Measurements from ENCODE around the gene FOXC2. TPM values are rescaled to one million over a fixed set of nuclear protein-coding genes. Genes with fewer than 3 reads are reported as not detected.

The FOXC2 gene
- total RNA-seq, 1 experiment from 2014 or later = 14.9 TPM

DNA sequence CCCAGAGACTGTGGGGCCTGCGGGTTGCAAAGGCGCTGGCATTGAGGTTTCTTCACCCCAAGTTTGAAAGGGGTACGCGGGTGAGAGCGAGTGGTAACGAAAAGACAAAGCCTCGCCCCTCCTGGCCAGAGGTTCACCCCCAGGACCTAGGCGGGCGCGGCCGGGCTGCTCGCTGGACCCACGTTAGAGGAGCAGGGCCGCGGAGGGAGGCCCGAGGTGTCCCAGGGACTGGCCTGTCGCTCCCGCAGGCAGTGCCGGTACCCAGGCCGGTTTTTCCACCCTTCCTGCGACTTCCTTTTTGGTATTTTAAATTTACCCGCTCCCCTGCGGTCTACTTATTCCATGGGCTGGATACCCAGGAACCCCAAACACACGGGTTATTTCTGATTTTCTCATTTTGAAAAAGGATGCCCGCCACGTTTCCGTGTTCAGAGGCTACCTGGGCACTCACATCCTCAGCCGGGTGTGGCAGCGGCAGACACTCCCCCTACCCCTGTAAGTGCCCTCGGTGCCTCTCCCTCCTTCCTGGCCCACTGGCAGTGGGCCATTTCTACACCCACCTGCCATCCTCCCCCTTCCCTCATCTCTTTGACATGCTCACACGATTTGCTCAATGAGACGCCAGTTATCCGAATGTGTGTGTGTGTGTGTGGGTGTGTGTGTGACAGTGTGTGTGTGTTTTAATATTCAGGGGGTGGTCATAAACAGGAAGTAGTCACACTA lies 10.1 kb downstream of the FOXC2 start:
- TF ChIP-seq SIN3A (IDR thresholded peaks at IDR 0.05; ENCODE audit: borderline replicate concordance, insufficient read depth, low read depth, low read length) (peak; percentile 67; the same call in 1 of the 2 replicates), POLR2AphosphoS5 (IDR thresholded peaks at IDR 0.05; ENCODE audit: low read depth, low read length) (peak; percentile 32; the same call in 1 of the 2 replicates)
- TF ChIP-seq, protein P1, sequence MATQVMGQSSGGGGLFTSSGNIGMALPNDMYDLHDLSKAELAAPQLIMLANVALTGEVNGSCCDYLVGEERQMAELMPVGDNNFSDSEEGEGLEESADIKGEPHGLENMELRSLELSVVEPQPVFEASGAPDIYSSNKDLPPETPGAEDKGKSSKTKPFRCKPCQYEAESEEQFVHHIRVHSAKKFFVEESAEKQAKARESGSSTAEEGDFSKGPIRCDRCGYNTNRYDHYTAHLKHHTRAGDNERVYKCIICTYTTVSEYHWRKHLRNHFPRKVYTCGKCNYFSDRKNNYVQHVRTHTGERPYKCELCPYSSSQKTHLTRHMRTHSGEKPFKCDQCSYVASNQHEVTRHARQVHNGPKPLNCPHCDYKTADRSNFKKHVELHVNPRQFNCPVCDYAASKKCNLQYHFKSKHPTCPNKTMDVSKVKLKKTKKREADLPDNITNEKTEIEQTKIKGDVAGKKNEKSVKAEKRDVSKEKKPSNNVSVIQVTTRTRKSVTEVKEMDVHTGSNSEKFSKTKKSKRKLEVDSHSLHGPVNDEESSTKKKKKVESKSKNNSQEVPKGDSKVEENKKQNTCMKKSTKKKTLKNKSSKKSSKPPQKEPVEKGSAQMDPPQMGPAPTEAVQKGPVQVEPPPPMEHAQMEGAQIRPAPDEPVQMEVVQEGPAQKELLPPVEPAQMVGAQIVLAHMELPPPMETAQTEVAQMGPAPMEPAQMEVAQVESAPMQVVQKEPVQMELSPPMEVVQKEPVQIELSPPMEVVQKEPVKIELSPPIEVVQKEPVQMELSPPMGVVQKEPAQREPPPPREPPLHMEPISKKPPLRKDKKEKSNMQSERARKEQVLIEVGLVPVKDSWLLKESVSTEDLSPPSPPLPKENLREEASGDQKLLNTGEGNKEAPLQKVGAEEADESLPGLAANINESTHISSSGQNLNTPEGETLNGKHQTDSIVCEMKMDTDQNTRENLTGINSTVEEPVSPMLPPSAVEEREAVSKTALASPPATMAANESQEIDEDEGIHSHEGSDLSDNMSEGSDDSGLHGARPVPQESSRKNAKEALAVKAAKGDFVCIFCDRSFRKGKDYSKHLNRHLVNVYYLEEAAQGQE (IDR thresholded peaks at IDR 0.05; ENCODE audit: insufficient read depth in 1 of 2, low read depth in 2 of 2, low read length in 1 of 2) = no peak
- DNase-seq (ENCODE audit: low read depth, low spot score) (no peak), ATAC-seq (no peak)
- Histone ChIP-seq H3K4me3 (ENCODE audit: low read depth in 2 of 2, low read length in 2 of 2) (peak overlapping the region; percentile 56 to 73), H3K4me1 (ENCODE audit: control insufficient read depth, insufficient read depth, low read length) (peaks cover 49% of the 10 kb centered on the region), H3K36me3 (ENCODE audit: control insufficient read depth, insufficient read depth, low read length) (no peaks in the 10 kb centered on the region; the same call in 1 of the 2 replicates), H3K27ac (ENCODE audit: low read length) (peak overlapping the region; percentile 97), H3K9me3 (ENCODE audit: control insufficient read depth, insufficient read depth, low read depth, low read length) (no peaks in the 10 kb centered on the region), H3K27me3 (ENCODE audit: control insufficient read depth, insufficient read depth, low read length) (no peaks in the 10 kb centered on the region)
- BruUV-seq (replicated peaks) = TSS peak; percentile 71
- CTCF ChIA-PET = interaction anchor here (0.6 to 0.9 kb wide), 4 partner anchors 95 to 624 kb away, joined by 3 to 15 read pairs (median 10); no protein-coding TSS in a partner anchor
- in situ Hi-C loops (cut with HindIII; ENCODE audit: low pct_unique_long_range_greater_than_20kb, low sequenced_read_pairs) (no loop called here), intact Hi-C loops (cut with micrococcal nuclease; ENCODE audit: unreplicated experiment) (no loop called here)
- POLR2A ChIA-PET = interaction anchor here (0.7 kb wide), 1 partner anchor 43 kb away, joined by 12 read pairs; no protein-coding TSS in a partner anchor

- CTCF ChIA-PET = no interaction called here
- H3K4me1 ChIP-seq (ENCODE audit: control insufficient read depth, insufficient read depth, low read length) = peaks cover 47% of the 10 kb centered on the region
- no peaks in the 10 kb centered on the region for H3K9me3 ChIP-seq (ENCODE audit: control insufficient read depth, insufficient read depth, low read depth, low read length)
- no peak for TF ChIP-seq SIN3A (IDR thresholded peaks at IDR 0.05; ENCODE audit: borderline replicate concordance, insufficient read depth, low read depth, low read length)
- TF ChIP-seq POLR2AphosphoS5 (IDR thresholded peaks at IDR 0.05; ENCODE audit: low read depth, low read length) = no peak; the same call in 1 of the 2 replicates
- TF ChIP-seq, protein P1 (IDR thresholded peaks at IDR 0.05; ENCODE audit: insufficient read depth in 1 of 2, low read depth in 2 of 2, low read length in 1 of 2) = no peak
- TF ChIP-seq, protein P2, sequence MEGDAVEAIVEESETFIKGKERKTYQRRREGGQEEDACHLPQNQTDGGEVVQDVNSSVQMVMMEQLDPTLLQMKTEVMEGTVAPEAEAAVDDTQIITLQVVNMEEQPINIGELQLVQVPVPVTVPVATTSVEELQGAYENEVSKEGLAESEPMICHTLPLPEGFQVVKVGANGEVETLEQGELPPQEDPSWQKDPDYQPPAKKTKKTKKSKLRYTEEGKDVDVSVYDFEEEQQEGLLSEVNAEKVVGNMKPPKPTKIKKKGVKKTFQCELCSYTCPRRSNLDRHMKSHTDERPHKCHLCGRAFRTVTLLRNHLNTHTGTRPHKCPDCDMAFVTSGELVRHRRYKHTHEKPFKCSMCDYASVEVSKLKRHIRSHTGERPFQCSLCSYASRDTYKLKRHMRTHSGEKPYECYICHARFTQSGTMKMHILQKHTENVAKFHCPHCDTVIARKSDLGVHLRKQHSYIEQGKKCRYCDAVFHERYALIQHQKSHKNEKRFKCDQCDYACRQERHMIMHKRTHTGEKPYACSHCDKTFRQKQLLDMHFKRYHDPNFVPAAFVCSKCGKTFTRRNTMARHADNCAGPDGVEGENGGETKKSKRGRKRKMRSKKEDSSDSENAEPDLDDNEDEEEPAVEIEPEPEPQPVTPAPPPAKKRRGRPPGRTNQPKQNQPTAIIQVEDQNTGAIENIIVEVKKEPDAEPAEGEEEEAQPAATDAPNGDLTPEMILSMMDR (IDR thresholded peaks at IDR 0.05) = no peak
- TF ChIP-seq TCF7L2 (IDR thresholded peaks at IDR 0.05; ENCODE audit: low read depth, low read length) = no peak
- no peaks in the 10 kb centered on the region for H3K36me3 ChIP-seq (ENCODE audit: control insufficient read depth, insufficient read depth, low read length)
- H3K4me3 ChIP-seq (ENCODE audit: low read depth in 2 of 2, low read length in 2 of 2) = peak overlapping the region; percentile 56 to 73
- H3K27me3 ChIP-seq (ENCODE audit: control insufficient read depth, insufficient read depth, low read length) = no peaks in the 10 kb centered on the region
- peak; percentile 9 for ATAC-seq
- in situ Hi-C loops (cut with HindIII; ENCODE audit: low pct_unique_long_range_greater_than_20kb, low sequenced_read_pairs) (no loop called here), intact Hi-C loops (cut with micrococcal nuclease; ENCODE audit: unreplicated experiment) (no loop called here)
- BruUV-seq (replicated peaks) = no TSS peak
- peak overlapping the region; percentile 97 for H3K27ac ChIP-seq (ENCODE audit: low read length)
- no peak for DNase-seq (ENCODE audit: low read depth, low spot score)
- POLR2A ChIA-PET = interaction anchor here (1.0 kb wide), 1 partner anchor 482 kb away, joined by 3 read pairs; no protein-coding TSS in a partner anchor
Observed at GRCh38 chr16:86577314-86577971, 10.8 kb downstream of the FOXC2 start.

Data from Panc1 (cell line).